Hippocampal formation (tissue), 2 donors: ENCODE measurements around the gene KIF15.

Experiments
- DNase-seq, 2 donors: peaks; one replicate each; lab custom pipeline; 2025; lab: John Stamatoyannopoulos, UW

KIF15 gene

DNA sequence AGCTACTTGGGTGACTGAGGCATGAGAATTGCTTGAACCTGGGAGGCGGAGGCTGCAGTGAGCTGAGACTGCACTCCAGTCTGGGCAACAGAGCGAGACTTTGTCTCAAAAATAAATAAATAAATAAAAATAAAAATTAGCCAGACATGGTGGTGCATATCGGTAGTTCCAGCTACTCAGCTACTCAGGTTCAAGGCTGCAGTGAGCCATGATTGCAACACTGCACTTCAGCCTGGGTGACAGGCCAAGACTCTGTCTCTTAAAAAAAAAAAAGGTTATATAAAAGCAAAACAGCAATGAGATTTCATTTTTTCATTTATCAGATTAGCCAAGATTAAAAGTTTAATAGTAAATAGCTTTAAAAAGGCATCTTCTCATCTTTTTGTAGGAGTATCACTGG lies 115.7 kb downstream of the KIF15 start:
- no peak for DNase-seq

DNA sequence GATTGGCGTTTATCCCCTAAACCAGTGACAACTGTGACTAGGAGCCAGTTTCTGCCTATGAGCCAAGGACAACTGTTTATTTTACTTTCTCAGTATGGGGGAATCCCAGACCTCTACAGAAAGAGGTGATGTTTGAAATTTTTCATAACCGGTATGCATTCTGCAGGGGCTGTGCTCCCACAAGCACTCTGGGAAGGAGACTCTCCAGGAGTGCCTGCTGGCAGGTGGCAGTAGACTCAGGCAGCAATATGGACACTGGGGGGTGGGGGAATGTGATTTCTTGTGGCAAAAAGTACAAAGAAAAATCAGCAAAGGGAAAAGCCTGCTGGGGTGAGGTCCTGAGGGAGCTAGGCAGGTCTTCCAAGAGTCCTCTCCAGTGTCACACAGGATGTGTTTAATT lies 118.7 kb downstream of the KIF15 start:
- no peak for DNase-seq

DNA sequence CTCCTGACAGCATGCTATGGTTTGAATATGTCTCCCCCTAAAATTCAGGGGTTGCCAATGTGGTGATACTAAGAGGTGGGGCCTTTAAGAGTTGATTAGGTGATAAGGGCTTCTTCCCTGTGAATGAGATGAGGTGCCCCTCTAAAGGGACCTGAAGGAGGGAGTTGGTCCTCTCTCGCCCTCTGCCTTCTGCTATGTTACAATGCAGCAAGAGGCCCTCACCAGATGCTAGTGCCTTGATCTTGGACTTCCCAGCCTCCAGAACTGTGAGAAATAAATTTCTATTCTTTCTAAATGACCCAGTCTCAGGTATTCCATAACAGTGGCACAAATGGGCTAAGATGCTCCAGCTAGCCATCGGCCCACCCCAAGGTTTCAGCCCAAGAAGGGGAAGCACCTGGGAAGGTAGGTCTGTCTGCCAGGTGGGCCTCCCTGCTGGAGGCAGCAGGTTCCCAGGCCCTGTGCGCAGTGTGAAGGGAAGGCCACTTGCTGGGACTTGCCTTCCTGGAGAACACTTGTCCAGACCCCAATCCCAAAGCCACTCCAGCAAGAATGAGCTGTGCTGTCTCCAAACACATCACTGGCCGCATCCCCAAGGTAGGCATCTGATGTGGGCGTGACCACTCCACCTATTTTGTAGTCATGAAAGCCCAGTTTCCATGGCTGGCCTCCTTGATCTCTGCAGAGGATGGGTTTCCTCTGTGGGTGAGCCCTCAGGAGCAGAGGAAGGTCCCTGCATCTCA lies 121.8 kb downstream of the KIF15 start:
- no peak for DNase-seq

DNA sequence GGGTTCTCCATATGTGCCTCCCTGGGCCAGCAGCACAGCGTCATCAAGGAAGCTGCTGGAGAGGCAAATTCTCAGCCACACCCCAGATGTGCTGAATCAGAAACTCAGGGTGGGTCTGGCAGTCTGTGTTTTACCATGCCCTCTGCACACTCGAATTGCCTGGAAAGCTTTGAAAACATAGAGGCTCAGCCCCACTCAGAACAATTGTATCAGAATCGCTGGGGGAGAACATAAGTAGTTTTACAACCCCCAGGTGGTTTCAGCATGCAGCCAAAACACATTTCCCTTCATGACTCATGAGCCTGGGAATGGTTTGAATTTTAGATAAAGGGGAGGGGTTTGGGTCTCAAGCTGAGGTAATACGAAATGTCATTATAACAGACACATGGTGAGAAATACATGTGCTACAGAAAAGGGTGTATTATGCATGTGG lies 122.4 kb downstream of the KIF15 start:
- DNase-seq = no peak

DNA sequence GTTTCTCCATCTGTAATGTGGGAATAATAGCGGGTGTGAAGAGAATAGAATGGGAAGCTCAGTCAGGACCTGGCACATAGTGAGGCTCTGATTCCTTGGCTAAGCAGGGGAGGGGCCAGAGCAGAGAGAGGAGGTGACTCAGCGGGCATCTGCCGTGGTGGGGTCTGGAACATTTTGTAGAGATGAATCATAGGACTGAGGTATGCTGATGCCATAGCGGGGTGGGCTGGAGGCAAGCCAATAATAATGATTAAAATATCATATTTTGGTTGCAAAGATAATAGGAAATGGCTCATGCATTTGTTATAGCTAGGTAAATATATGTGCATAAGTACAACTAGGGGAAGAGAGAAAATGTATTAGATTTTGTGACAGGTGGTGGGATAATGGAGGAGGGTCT lies 124.0 kb downstream of the KIF15 start:
- no peak for DNase-seq

DNA sequence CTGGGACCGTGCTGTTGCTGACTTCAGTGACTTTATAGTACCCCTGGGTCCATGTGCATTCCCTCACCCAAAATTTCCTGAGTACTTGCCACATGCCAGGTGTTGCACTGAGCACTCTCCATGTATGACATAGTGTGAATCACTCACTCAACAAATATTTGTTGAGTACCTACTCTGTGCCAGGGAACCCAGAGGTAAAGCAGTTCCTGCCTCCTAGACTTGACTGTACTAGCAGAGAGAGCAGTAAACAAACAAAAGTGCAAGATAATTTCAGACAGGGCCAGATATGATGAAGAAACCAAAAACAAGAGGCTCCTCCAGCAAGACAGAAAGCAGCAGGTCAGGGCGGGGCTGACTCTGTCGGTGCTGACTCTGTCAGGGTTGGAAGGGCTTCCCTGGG lies 125.0 kb downstream of the KIF15 start:
- DNase-seq = no peak

DNA sequence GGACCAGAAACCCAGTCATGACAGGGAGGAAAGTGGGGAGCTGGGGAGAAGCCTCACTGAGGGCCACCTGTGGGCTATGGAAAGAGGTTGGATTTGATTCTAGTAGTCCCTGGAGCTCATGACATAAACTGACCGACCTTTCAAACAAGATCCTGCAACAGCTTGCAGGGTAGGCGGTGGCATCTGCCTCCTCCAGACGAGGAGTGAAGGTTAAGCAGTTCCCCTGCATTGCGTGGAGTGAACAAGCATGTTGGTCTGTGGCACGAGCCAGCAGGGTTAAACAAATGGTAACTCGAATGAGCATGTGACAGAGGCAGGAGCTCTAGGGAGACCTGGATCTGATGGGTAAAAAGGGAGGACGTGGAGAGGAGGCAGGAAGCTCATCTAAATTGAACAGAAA lies 125.5 kb downstream of the KIF15 start:
- DNase-seq = no peak

DNA sequence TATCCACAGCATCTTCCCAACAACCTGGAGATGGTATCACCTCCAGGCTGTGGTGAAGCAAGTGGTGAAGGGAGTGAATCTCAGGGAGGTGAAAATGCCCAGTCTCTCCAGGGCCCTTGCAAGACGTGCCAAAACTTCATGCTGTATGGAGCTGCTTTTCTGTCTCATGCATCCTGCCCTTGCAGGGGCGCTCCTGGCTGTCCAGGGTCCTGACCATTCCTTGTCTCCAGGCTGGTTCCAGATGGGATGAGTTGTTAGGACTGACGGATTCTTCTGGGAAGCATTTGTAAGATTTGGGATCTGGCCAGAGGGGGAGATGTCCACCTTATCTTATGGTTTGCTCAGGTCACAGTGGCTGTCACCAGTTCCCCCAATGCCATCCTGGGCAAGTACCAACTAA lies 128.7 kb downstream of the KIF15 start:
- DNase-seq = no peak

DNA sequence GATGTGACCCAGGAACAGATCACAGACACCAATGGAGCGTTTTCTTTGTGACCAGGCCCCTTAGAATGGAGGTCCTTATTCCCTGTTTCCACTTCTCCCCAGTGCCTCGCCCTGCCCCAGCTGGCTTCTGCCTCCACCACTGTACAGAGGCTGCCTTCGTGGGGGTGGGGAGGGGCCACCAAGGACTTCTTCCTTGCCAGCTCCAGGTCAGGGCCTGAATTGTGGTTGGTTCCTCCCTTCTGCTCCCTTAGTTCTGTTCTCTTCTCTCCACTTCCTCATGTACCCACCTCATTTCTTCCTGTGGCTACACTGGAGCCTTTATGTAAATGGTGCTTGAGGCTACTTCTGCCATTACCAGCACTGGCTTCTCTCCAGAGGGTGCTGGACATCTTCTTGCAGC lies 129.3 kb downstream of the KIF15 start:
- DNase-seq = no peak

DNA sequence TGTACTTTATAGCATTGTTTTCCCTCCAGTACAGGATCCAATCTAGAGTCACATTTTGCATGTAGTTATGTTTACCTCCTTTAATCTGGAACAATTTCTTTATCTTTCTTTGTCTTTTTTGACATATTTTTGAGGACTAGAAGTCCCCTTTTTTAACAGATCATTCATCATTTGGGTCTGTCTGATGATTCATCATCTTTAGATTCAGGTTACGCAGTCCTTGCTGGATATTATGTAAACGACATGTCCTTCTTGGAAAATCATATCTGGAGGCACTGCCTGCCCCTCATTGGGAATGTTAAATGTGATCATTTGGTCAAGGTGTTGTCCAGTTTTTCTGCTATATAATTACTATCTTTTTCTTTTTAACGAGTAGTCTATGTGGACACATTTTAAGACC lies 131.1 kb downstream of the KIF15 start:
- DNase-seq = no peak

DNA sequence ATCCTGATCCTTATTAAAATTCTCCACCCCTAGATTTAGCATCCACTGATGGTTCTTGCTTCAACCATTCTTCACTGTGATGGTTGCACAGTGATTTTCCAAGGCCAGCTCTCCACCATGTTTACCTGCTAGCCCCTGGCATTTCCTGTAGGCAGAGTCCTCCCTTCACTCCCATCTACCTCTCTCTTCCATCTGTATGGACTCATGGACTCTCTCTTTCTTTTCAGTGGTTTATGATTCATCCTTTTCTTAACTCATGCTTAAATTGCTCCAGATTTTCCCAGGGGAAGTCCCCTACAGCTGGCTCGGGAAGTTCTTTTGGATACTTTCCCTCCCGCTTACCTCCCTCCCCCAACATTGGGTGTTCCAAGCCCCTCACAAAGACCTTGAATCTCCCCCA lies 131.5 kb downstream of the KIF15 start:
- DNase-seq = no peak

DNA sequence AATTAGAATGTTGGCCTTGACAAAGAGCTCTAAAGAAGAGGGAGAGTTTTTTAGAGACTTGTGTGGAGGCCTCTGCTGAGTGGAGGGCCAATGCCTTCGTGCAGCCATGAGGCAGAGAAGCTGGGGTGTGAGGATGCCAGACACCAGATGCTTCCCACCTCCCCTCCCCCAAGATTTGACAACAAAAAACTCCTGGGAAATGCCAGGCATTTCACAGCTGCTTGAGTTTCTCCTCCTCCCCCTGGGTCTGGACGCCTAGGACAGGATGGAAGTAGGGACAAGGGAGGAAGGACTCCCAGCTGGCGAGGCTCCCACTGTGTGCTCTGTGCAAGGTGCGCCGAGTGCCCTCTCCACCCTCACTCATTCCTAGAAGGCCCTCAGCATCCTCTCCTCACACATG lies 132.9 kb downstream of the KIF15 start:
- no peak for DNase-seq

DNA sequence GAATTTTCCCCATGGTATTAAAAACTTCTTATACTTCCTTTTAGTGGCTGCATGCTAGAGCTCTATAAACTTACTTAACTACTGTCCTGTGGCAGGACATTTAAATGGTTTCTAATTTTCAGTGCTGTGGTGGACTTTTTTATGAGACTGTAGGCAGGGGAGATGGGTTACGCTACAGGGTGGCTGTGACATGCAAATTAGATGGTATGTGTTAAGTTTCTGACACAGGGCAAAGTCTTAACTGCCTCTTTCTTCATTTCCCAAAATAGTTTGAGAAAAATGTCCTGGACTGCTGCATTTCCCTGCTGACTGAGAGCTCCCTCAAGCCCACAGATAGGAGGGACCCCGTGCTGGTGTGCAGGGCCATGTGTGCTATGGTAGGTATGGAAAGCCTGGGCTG lies 134.8 kb downstream of the KIF15 start:
- no peak for DNase-seq

DNA sequence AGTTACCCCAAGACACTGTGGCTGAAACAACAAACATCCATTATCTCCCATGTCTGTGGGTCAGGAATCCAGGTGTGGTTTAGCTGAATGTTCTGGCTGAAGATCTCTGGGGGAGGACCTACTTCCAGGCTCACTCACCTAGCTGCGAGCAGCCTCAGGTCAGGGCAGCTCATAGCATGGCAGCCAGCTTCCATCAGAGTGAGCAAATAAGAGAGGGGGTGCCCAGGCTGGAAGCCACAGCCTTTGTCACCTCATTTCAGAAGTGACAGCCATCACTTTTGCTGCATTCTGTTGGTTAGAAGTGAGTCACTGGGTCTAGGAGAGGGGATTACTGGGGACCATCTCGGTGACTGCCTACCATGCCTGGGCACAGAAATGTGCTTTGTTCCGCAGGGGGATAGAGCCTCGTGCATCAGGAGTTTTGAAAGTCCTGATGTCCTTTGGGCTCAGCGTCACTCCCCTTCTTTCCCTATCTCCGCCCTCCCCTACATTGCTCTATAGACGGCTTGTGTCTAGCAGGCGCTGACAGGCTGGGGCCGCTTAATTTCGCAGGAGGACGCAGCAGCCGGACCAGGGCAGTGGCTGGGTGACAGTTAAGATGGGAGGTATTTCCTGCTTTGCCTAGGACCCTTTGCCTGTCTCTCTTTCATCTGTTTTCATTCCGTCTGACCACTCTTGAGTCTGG lies 138.2 kb downstream of the KIF15 start:
- DNase-seq = no peak

DNA sequence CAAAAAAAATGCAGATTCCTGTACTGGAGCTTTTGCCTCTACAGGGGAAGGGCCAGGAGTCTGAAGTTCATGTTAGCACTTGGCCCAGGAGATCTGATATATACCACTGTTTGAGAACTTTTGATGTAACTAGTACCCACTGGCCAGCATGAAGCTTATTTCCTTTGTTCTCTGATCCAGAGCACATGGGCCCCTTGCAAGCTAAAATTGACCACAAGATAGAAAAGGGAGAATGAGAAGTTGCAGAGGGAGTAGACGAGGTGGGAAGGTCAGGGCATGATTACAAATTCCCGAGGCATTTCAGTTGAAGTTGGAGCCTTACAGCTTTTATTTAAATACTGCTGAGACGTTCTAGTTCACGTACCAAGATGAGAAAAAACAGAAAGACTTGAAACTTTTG lies 141.0 kb downstream of the KIF15 start:
- DNase-seq = no peak
